ENCODE results near the gene DTYMK. TPM values are rescaled to one million over a fixed set of nuclear protein-coding genes. Genes with fewer than 3 reads are reported as not detected.

DTYMK gene
- polyA plus RNA-seq, 2 of the 4 experiments (the other 2 are of a cell fraction): 68.7 to 99.5 TPM

GRCh38 chr2:241639385-241639784 is 47.2 kb downstream of the DTYMK start:
- FAIRE-seq (no peak), ATAC-seq (no peak), DNase-seq (ENCODE audit: low read depth in 1 of 2, low spot score in 1 of 2) (no peak)
- Histone ChIP-seq H3K27ac (no peak overlapping the region), H3K4me3 (no peak overlapping the region), H3K9me3 (no peaks in the 10 kb centered on the region), H3K4me1 (peaks cover 21% of the 10 kb centered on the region), H3K4me2 (peak overlapping the region; percentile 96; the same call in 2 of the 3 replicates)
- WGBS (ENCODE audit: missing lambda C conversion rate): 88% methylated on average over 7 of the region's 7 CpGs
- CTCF ChIA-PET: interaction anchor here (0.9 kb wide), 1 partner anchor 19 kb away, joined by 3 read pairs; no protein-coding TSS in a partner anchor
- POLR2A ChIA-PET: no interaction called here
- TF ChIP-seq RNF2 (IDR thresholded peaks at IDR 0.05; ENCODE audit: borderline replicate concordance, low read depth): no peak
- no peak for TF ChIP-seq CHD2 (IDR thresholded peaks at IDR 0.05; ENCODE audit: low read length, partially characterized antibody)
- no peak for TF ChIP-seq RAD21 (conservative IDR thresholded peaks at IDR 0.05 in 1 of 2, IDR thresholded peaks at IDR 0.05 in 1 of 2)
- no peak for TF ChIP-seq MYC (IDR thresholded peaks at IDR 0.05; ENCODE audit: borderline replicate concordance, low read length)
- TF ChIP-seq KDM5A (IDR thresholded peaks at IDR 0.05): no peak
- TF ChIP-seq NR3C1 (IDR thresholded peaks at IDR 0.05): no peak

GRCh38 chr2:241638940-241639339 is 47.7 kb downstream of the DTYMK start:
- ChIA-PET POLR2A (no interaction called here), CTCF (interaction anchor here (0.8 to 1.2 kb wide), 4 partner anchors 19 to 239 kb away, joined by 3 to 6 read pairs (median 4); no protein-coding TSS in a partner anchor)
- peak overlapping the region; percentile 88; the same call in 2 of the 3 replicates for H3K4me3 ChIP-seq
- ATAC-seq (no peak), DNase-seq (ENCODE audit: low read depth in 1 of 2, low spot score in 1 of 2) (no peak), FAIRE-seq (no peak)
- WGBS (ENCODE audit: missing lambda C conversion rate): 98% methylated on average over 10 of the region's 14 CpGs
- no peak overlapping the region for H3K27ac ChIP-seq
- H3K4me2 ChIP-seq: peak overlapping the region; percentile 96
- H3K9me3 ChIP-seq: no peaks in the 10 kb centered on the region
- no peak for TF ChIP-seq GATA3 (IDR thresholded peaks at IDR 0.05; ENCODE audit: borderline replicate concordance)
- no peak for TF ChIP-seq MYC (IDR thresholded peaks at IDR 0.05; ENCODE audit: borderline replicate concordance, low read length)
- no peak for TF ChIP-seq POLR2A (IDR thresholded peaks at IDR 0.05; ENCODE audit: low read length)
- TF ChIP-seq EP300 (IDR thresholded peaks at IDR 0.05): no peak
- TF ChIP-seq PBX3 (IDR thresholded peaks at IDR 0.05): no peak
- TF ChIP-seq ESRRA (IDR thresholded peaks at IDR 0.05; ENCODE audit: borderline replicate concordance, low read length): no peak
- H3K4me1 ChIP-seq: peaks cover 21% of the 10 kb centered on the region

GRCh38 chr2:241637795-241638660 is 48.6 kb downstream of the DTYMK start:
- FAIRE-seq: no peak

More at GRCh38 chr2:241637795-241638660, 48.6 kb downstream of the DTYMK start:
- POLR2A ChIA-PET: interaction anchor here (0.7 to 1.0 kb wide), 2 partner anchors 13 to 79 kb away, joined by 3 read pairs; partner anchors contain the start of gene BOK
- TF ChIP-seq JUN (IDR thresholded peaks at IDR 0.05): peak in 1 of 2 experiments; percentile 37; a peak in 1 of 5 replicates
- no peak for TF ChIP-seq CTCF (IDR thresholded peaks at IDR 0.05)
- no peak for TF ChIP-seq KDM1A (IDR thresholded peaks at IDR 0.05; ENCODE audit: low read depth)
- Histone ChIP-seq H3K9me3 (no peaks in the 10 kb centered on the region), H3K27ac (peak overlapping the region; percentile 96 to 100), H3K4me3 (peak overlapping the region; percentile 88), H3K4me2 (peak overlapping the region; percentile 96), H3K4me1 (peaks cover 21% of the 10 kb centered on the region)
- 4% methylated on average over 22 of the region's 67 CpGs for WGBS (ENCODE audit: missing lambda C conversion rate)
- DNase-seq (ENCODE audit: low read depth in 1 of 2, low spot score in 1 of 2) (peak in 1 of 2 experiments; percentile 23), ATAC-seq (peak in 1 of 2 experiments; percentile 12; a peak in 2 of 6 replicates)
- CTCF ChIA-PET: interaction anchor here (0.8 to 1.2 kb wide), 6 partner anchors 20 to 787 kb away, joined by 3 to 6 read pairs (median 4); no protein-coding TSS in a partner anchor

Measured in A549 (cell line).